ENCODE results near the gene GALNT13. TPM values are rescaled to one million over a fixed set of nuclear protein-coding genes. Genes with fewer than 3 reads are reported as not detected.

GALNT13 gene
- total and polyA plus RNA-seq, 2 of the 13 experiments (the other 11 are each of a cell fraction or from before 2014, with no cell fraction given): 1.3 to 5.0 TPM

- H3K27ac ChIP-seq (ENCODE audit: extremely low read length, insufficient read depth, low read length): no peak overlapping the region
- WGBS (ENCODE audit: low lambda C conversion rate): 0% methylated on average over 4 of the region's 6 CpGs
- no peaks in the 10 kb centered on the region for H3K4me1 ChIP-seq (ENCODE audit: insufficient read depth, low read length)
- no TSS peak for BruUV-seq (replicated peaks)
- CTCF ChIA-PET (ENCODE audit: low intra/inter-chr PET ratio, low total read pairs): no interaction called here
- no peaks in the 10 kb centered on the region for H3K9me3 ChIP-seq (ENCODE audit: low read length)
- no peak overlapping the region for H3K4me3 ChIP-seq (replicated peaks in 1 of 3; ENCODE audit: insufficient read depth in 1 of 3, low read depth in 2 of 3, low read length in 3 of 3)
- no peak for FAIRE-seq
- no peaks in the 10 kb centered on the region for H4K20me1 ChIP-seq (ENCODE audit: insufficient read depth, low read length)
- in situ Hi-C loops (cut with HindIII; ENCODE audit: extremely low pct_ligation_motif_present, low pct_unique_long_range_greater_than_20kb): no loop called here
- DNase-seq (ENCODE audit: low spot score): no peak
- TF ChIP-seq HOXA3 (CRISPR knock-in tag; IDR thresholded peaks at IDR 0.05) (no peak), ZNF564 (CRISPR knock-in tag; IDR thresholded peaks at IDR 0.05) (peak; percentile 86; the same call in 1 of the 2 replicates), ZMYM4 (CRISPR knock-in tag; IDR thresholded peaks at IDR 0.05) (peak; percentile 49), SALL1 (CRISPR knock-in tag; IDR thresholded peaks at IDR 0.05) (peak; percentile 45; the same call in 1 of the 2 replicates), ZNF644 (CRISPR knock-in tag; IDR thresholded peaks at IDR 0.05; ENCODE audit: low read depth) (peak; percentile 58; the same call in 1 of the 2 replicates), ZNF879 (CRISPR knock-in tag; IDR thresholded peaks at IDR 0.05) (0 out of 2 replicates have a peak, but pooled peaks have one; percentile 16), HNF4A (CRISPR knock-in tag; IDR thresholded peaks at IDR 0.05) (peak; percentile 73), GTF2F1 (IDR thresholded peaks at IDR 0.05; ENCODE audit: low read length) (no peak), ARID5B (CRISPR knock-in tag; IDR thresholded peaks at IDR 0.05) (0 out of 2 replicates have a peak, but pooled peaks have one; percentile 13), TRIM24 (CRISPR knock-in tag; IDR thresholded peaks at IDR 0.05) (0 out of 2 replicates have a peak, but pooled peaks have one; percentile 18), MTA1 (CRISPR knock-in tag; IDR thresholded peaks at IDR 0.05; ENCODE audit: borderline replicate concordance) (no peak), HMG20A (CRISPR knock-in tag; IDR thresholded peaks at IDR 0.05; ENCODE audit: borderline replicate concordance) (peak; percentile 20; the same call in 1 of the 2 replicates)
- POLR2A ChIA-PET: no interaction called here
- ATAC-seq: peak; percentile 76
- H3K36me3 ChIP-seq (replicated peaks in 1 of 2; ENCODE audit: control insufficient read depth in 1 of 2, insufficient read depth in 2 of 2, low read length in 2 of 2): no peaks in the 10 kb centered on the region
- H3K9ac ChIP-seq (ENCODE audit: insufficient read depth, low read depth, low read length): no peak overlapping the region
- H3K27me3 ChIP-seq (ENCODE audit: control insufficient read depth in 1 of 2, insufficient read depth in 2 of 2, low read length in 2 of 2): no peaks in the 10 kb centered on the region
- H3K79me2 ChIP-seq (ENCODE audit: insufficient read depth, low read length): no peaks in the 10 kb centered on the region
- H2AFZ ChIP-seq (ENCODE audit: low read length): no peak overlapping the region
- no peak overlapping the region for H3K4me2 ChIP-seq (ENCODE audit: low read depth, low read length)
- intact Hi-C loops (cut with micrococcal nuclease; ENCODE audit: unreplicated experiment): no loop called here
Measured at GRCh38 chr2:153828335-153828734, 43.4 kb upstream of the GALNT13 start.
